ENCODE data around the gene ULK4. TPM values are rescaled to one million over a fixed set of nuclear protein-coding genes. Genes with fewer than 3 reads are reported as not detected.

ULK4 gene
- total and polyA plus RNA-seq, 12 donors: 1.6 to 24.5 (median 6.9) TPM

DNA sequence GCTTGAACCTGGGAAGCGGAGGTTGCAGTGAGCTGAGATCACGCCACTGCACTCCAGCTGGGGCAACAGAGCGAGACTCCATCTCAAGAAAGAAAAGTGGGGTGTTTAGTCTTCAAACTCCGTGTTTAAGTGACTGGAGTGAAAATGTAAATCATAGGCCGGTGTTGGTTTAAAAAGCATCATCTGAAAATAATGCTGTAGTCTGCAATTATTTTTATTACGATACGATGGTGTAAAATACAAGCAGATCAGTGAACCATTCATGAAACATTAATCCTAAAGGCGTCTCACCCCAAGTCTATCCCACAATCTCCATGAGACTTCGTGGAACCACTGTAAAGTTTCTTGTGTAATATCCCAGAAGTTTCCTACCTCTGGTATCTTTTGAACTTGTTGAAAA is 756.3 kb downstream of the ULK4 start:
- Histone ChIP-seq H3K27ac (no peak overlapping the region), H3K9me3 (replicated peaks in 1 of 3) (no peaks in the 10 kb centered on the region), H3K36me3 (replicated peaks in 1 of 2) (no peaks in the 10 kb centered on the region), H3K4me3 (no peak overlapping the region), H3K4me1 (replicated peaks in 1 of 2) (peaks cover 53 to 86% of the 10 kb centered on the region in 2 donors), H3K27me3 (no peaks in the 10 kb centered on the region)
- DNase-seq: no peak
- no peak for TF ChIP-seq POLR2A (IDR thresholded peaks at IDR 0.05)
- TF ChIP-seq, protein P1, sequence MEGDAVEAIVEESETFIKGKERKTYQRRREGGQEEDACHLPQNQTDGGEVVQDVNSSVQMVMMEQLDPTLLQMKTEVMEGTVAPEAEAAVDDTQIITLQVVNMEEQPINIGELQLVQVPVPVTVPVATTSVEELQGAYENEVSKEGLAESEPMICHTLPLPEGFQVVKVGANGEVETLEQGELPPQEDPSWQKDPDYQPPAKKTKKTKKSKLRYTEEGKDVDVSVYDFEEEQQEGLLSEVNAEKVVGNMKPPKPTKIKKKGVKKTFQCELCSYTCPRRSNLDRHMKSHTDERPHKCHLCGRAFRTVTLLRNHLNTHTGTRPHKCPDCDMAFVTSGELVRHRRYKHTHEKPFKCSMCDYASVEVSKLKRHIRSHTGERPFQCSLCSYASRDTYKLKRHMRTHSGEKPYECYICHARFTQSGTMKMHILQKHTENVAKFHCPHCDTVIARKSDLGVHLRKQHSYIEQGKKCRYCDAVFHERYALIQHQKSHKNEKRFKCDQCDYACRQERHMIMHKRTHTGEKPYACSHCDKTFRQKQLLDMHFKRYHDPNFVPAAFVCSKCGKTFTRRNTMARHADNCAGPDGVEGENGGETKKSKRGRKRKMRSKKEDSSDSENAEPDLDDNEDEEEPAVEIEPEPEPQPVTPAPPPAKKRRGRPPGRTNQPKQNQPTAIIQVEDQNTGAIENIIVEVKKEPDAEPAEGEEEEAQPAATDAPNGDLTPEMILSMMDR (IDR thresholded peaks at IDR 0.05): no peak
- intact Hi-C loops (cut with DNase I): loop anchor here in 1 of 2 donors (10.0 kb wide), 1 partner anchor 331 kb away; no protein-coding TSS in a partner anchor
- 79 to 92% (median 86%) methylated on average over 9 of the region's 9 CpGs for WGBS, 4 donors

DNA sequence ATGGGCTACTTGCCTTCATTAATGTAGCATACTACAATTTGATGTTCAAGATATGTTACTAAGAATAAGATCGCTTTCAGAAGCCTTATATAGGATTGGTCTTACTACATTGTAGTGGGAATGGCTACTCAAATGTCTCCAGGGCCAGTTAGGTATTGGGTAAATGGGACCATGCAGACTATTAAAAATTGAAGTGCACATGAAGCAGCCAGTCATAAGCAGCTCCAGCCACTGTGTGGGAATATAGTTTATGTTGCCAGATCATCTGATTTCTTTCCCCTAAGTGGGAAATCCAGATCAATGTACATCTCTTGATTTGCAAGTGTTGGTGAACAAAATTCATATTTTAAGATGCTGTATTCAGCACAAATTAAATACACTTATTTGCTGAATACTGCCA is 757.5 kb downstream of the ULK4 start:
- no peak for DNase-seq
- WGBS, 4 donors: 80 to 89% (median 87%) methylated on average over 1 of the region's 1 CpG
- intact Hi-C loops (cut with DNase I): loop anchor here in 1 of 2 donors (10.0 kb wide), 1 partner anchor 330 kb away; no protein-coding TSS in a partner anchor
- Histone ChIP-seq H3K27ac (no peak overlapping the region), H3K36me3 (replicated peaks in 1 of 2) (no peaks in the 10 kb centered on the region), H3K4me3 (no peak overlapping the region), H3K9me3 (replicated peaks in 1 of 3) (no peaks in the 10 kb centered on the region), H3K27me3 (no peaks in the 10 kb centered on the region), H3K4me1 (replicated peaks in 1 of 2) (peaks cover 50 to 83% of the 10 kb centered on the region in 2 donors)
- TF ChIP-seq, protein P1 (IDR thresholded peaks at IDR 0.05): no peak
- TF ChIP-seq POLR2A (IDR thresholded peaks at IDR 0.05): no peak

DNA sequence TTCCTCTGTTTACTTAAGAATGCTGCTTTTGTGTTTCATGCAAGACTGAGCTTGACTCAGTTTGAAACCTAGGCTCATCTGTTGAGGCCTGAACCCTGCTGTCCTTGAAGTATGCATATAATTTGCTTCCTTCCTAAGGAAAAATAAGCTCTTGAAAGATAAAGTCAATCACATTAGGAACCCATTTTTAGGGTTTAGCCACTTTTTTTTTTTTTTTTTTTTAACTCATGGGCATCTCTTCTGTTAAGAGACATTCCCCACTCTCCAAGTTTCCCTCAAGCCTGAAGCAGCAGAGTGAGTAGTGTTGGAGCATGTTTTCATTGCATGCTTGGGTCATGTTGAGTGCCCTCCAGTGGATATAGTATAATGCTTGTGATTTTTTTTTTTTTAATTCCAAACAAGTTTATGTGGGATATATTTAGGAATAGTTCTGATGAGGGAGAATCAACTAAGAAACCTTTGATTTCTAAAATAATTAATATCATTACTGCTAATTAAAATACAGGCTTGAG is 759.0 kb downstream of the ULK4 start:
- H3K9me3 ChIP-seq (replicated peaks in 1 of 3): no peaks in the 10 kb centered on the region
- intact Hi-C loops (cut with DNase I): loop anchor here in 1 of 2 donors (10.0 kb wide), 1 partner anchor 328 kb away; no protein-coding TSS in a partner anchor
- H3K27me3 ChIP-seq: no peaks in the 10 kb centered on the region
- H3K4me3 ChIP-seq: peak overlapping the region in 1 of 4 donors; percentile 97
- TF ChIP-seq, protein P1 (IDR thresholded peaks at IDR 0.05): peak in 5 of 6 experiments; percentile 4 to 40 (median 37)
- no peak for TF ChIP-seq POLR2A (IDR thresholded peaks at IDR 0.05)
- H3K27ac ChIP-seq: no peak overlapping the region
- peak in 2 of 7 donors; percentile 15 to 25 for DNase-seq
- H3K4me1 ChIP-seq (replicated peaks in 1 of 2): peaks cover 43 to 68% of the 10 kb centered on the region in 2 donors
- H3K36me3 ChIP-seq (replicated peaks in 1 of 2): no peaks in the 10 kb centered on the region

DNA sequence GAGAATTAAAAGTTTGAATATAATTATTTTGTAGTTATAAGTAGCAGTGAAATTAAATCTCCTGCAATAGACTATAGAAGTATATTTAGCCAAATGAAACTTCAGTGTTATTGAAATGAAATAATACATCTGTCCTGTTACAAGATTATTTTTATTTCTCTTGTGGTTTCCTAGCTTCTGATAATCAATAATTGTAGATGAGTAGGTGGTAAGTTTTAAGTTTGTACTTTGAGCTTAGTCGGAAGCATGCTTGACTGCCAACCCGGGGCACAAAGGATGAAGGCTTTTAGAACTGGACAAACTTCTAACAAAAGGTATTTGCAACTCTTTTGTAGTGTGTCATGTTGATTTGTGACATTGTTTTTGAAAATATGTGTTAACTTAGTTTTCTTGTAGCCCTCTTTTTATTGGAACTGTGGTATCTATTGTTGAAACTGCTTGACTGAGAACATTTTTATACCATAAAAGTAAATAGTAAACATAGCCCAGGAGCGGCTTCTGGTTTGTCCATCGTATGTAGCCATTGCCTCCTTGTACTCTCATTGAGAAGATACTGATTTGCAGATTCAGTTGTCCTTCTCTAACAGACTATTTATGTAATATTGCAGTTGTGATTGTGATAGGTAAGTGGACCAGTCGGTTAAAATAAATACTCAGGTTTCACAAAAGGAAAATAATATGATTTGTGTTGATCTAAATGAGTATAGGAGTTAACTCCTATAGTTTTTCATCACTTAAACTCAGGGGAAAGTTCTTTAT is 759.6 kb downstream of the ULK4 start:
- 30 to 40% (median 33%) methylated on average over 5 of the region's 5 CpGs for WGBS, 4 donors
- Histone ChIP-seq H3K9me3 (replicated peaks in 1 of 3) (no peaks in the 10 kb centered on the region), H3K27ac (peak overlapping the region in 1 of 5 donors; percentile 1), H3K4me3 (peak overlapping the region in 1 of 4 donors; percentile 97), H3K27me3 (no peaks in the 10 kb centered on the region), H3K36me3 (replicated peaks in 1 of 2) (no peaks in the 10 kb centered on the region), H3K4me1 (replicated peaks in 1 of 2) (peaks cover 37 to 62% of the 10 kb centered on the region in 2 donors)
- DNase-seq: no peak
- intact Hi-C loops (cut with DNase I): loop anchor here in 1 of 2 donors (10.0 kb wide), 1 partner anchor 327 kb away; no protein-coding TSS in a partner anchor
- TF ChIP-seq, protein P1 (IDR thresholded peaks at IDR 0.05): no peak
- TF ChIP-seq POLR2A (IDR thresholded peaks at IDR 0.05): no peak
